GM04504 (cell line): ENCODE results near the gene PPP1R12C.
A peak's percentile ranks its signal among the peaks of the same experiment; 100 is the strongest.

Experiments
- DNase-seq: peaks from one replicate; pipeline ENCODE4 v3.0.0-alpha.2; 2012; ENCODE audit warnings: low read depth

The PPP1R12C gene

GRCh38 chr19:55146705-55147273, 29.4 kb upstream of the PPP1R12C start:
- DNase-seq: no peak

- no peak for DNase-seq
These were observed 28.8 kb upstream of the PPP1R12C start for GRCh38 chr19:55146078-55146704.

- DNase-seq: no peak
These were observed 27.8 kb upstream of the PPP1R12C start for GRCh38 chr19:55145232-55145631.

- no peak for DNase-seq
These were observed 24.3 kb upstream of the PPP1R12C start for GRCh38 chr19:55141696-55142095.

GRCh38 chr19:55137915-55138314, 20.5 kb upstream of the PPP1R12C start:
- no peak for DNase-seq

GRCh38 chr19:55136399-55137102, 19.1 kb upstream of the PPP1R12C start:
- no peak for DNase-seq

GRCh38 chr19:55134736-55135135, 17.3 kb upstream of the PPP1R12C start:
- no peak for DNase-seq

- DNase-seq: no peak
These were observed 16.4 kb upstream of the PPP1R12C start for GRCh38 chr19:55133639-55134444.

- no peak for DNase-seq
These were observed 15.2 kb upstream of the PPP1R12C start for GRCh38 chr19:55132453-55133129.

GRCh38 chr19:55131421-55131820, 14.0 kb upstream of the PPP1R12C start:
- peak; percentile 22 for DNase-seq

- DNase-seq: no peak
These were observed 1.6 kb upstream of the PPP1R12C start for GRCh38 chr19:55119053-55119452.

- DNase-seq: no peak
These were observed 1.1 kb upstream of the PPP1R12C start for GRCh38 chr19:55118401-55118991.

GRCh38 chr19:55117663-55118391, 390 bp upstream of the PPP1R12C start:
- DNase-seq: peak; percentile 98

- peak; percentile 33 for DNase-seq
These were observed 1.1 kb downstream of the PPP1R12C start for GRCh38 chr19:55116232-55116858.

GRCh38 chr19:55115446-55116065, 1.9 kb downstream of the PPP1R12C start:
- DNase-seq: no peak

GRCh38 chr19:55114566-55115145, 2.8 kb downstream of the PPP1R12C start:
- DNase-seq: no peak

- peak; percentile 94 for DNase-seq
These were observed 3.8 kb downstream of the PPP1R12C start for GRCh38 chr19:55113570-55114039.

- no peak for DNase-seq
These were observed 4.5 kb downstream of the PPP1R12C start for GRCh38 chr19:55112777-55113569.
